Activated CD4-positive, alpha-beta T cell treated with anti-CD3 and anti-CD28 coated beads, Interleukin-2, amount 50 U/mL, for 24 hours (primary cell): ENCODE data around the gene EYS.
"Not testable (repeated sequence)": the region's sequence is repeated elsewhere in the genome, so short reads cannot be mapped to it uniquely, and the experiment has no call there.

Source experiments
- DNase-seq, 2 donors: peaks; one replicate each; pipeline ENCODE4 v3.0.0-alpha.2; 2020; ENCODE audit warnings: low read depth in 1 of 2, low spot score in 1 of 2

The EYS gene

DNA sequence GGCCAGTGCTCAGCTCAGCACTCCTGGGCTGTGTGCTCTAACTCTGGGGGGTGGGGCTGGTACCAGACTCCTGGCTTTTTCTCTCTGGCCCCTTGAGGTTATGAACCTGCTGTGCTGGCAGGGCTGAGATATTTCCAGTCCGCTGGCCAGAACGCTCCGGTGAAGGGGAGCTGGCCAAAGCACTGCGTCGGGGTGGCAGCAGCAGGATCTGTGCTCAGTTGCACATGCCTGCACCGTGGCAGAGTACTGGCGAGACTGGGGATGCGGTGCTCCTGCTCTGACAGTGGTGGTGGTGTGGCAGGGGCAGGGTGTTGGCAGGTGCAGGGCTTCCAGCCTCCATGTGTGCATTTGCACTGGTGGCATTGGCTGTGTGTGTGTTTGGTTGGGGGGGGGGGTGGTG lies 1697.0 kb downstream of the EYS start:
- DNase-seq = no peak

DNA sequence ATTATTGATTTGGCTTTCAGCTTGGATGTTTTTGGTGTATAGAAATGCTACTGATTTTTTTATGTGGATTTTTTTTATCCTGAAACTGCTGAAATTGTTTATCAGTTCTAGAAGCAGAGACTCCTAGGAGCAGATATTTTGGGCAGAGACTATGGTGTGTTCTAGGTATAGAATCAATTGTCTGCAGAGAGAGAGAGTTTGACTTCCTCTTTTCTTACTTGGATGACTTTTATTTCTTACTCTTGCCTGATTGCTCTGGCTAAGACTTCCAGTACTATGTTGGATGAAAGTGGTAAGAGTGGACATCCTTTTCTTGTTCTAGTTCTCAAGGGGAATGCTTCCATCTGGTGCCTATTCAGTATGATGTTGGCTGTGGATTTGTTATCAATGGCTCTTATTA lies 1700.8 kb downstream of the EYS start:
- DNase-seq = no peak

DNA sequence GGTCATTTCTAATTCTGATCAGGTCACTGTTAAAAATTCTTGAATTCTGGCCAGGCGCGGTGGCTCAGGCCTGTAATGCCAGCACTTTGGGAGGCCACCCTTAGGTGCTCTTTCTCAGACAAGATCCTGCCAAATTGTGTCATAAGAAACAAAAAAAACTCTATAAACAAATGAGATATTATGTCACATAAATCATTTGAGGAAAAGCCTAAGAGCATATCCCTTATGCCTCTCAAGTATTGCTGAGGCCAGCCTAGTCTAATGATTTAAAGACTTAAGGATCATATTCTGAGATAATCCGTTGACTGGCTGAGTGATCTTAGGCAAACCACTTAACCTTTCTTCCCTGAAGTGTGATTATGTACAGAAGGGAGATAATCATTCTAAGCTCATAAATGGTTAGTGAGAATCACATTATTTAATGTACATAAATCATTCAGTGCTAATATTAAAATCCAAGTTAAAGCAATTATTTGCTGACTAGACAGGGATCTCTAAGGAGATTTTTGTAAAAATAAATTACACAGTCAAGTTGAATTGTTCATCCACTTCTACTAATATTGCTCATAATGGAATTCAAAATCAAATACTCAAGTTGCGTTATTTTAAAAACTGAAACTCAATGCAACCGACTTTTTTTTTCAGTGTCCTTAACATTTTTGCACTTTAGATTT lies 1706.1 kb downstream of the EYS start:
- DNase-seq = no peak

DNA sequence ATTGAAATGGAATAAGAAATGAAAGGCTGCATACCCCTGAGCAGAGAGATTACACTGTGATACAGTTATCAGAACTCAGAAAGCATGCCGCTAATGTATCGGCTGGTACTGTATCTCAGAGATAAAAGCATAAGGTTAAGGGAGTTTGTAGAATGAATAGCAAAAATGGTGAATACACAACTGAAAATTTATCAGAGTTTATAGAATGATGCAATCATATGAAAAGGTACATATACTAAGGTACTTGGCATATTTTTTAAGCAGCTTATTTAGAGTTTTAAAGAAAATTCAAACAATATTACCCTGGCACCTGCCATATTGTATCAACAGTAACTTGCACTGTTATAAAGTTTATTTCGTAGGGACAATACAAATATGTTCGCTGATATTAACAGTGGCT lies 1707.4 kb downstream of the EYS start:
- DNase-seq = no peak

DNA sequence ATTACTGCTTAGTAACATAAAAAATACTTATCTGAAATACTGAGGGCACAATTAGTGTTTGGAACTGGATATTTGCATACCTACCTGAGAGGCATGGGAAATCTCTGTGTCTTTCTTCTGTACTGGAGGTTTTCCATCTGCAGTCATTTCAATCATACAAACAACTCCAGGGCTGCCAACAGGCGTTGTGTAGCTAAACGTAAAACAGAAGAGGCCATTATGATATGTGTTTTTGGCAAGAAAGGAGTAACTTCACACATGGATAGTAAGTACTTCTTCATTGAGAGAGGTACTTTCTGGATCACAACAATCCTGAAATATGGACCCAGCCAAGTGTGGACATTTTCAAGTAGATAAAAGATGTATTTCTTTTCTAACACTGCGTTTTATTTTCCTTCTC lies 1708.0 kb downstream of the EYS start:
- no peak for DNase-seq

DNA sequence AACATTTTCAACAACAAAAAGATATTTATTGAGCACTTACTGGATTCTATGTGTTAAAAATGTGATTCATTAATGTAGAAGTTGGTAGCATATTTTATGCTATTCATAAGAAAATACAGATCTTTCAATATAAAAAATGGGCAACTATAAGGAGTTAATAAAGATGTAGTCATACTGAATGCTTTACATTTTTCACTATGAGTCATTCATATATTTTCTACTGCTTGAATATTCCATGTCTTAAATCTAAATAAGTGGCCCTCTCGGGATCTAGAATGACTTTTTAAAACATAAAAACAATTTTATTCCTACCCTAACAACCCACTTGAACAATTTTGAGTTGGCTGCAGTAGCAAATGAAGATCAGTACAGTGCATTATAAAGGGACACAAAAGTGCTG lies 1709.3 kb downstream of the EYS start:
- DNase-seq = no peak

DNA sequence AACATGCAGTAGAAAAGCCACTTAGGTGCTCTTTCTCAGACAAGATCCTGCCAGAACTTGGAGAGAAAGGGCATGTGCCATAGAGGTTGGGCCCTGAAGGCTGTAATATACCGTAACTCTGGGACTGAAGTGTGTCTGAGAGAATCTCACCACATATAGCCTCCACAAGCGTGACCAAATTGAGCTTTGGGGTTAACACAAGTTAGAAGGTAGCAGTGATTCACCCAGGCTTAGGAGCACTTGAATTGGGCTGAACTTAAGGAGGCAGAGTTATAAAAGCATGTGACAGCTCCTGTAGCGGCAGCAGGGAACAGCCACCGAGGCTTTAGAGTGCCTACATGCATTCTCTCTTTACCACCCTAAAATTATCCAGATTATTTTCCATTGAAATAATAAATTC lies 1709.8 kb downstream of the EYS start:
- DNase-seq = no peak

DNA sequence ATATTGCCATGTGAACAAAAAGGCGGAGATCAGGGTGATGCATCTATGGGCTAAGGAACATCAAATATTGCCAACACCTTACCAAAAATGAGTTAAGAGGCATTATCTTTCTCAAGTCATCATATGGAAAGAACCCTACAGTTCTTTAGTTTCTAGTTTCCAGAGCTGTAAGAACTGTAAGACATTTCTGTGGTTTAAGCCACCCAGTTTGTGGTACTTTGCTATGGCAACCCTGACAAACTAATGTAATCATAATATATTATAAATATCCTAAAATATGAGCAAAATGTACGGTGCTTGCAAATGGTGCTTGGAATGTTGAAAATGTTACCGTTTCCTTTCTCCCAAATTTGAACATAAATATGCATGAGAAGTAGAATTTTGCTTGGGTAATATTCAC lies 1721.8 kb downstream of the EYS start:
- DNase-seq = no peak

DNA sequence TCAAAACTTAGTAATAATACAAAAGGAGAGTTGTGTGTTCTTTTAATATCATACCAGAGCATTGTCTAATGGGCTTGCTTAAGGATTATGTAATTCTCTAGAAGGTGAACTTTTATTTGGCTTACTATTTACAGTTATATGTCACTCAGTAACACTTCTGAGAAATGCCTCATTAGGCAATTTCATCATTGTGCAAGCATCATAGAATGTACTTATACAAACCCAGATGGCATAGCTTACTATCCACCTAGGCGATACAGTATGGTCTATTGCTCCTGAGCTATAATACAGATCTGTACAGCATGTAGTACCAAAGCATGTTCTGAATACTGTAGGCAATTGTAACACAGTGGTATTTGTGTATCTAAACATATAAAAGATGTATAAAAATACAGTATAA lies 1731.3 kb downstream of the EYS start:
- no peak for DNase-seq

DNA sequence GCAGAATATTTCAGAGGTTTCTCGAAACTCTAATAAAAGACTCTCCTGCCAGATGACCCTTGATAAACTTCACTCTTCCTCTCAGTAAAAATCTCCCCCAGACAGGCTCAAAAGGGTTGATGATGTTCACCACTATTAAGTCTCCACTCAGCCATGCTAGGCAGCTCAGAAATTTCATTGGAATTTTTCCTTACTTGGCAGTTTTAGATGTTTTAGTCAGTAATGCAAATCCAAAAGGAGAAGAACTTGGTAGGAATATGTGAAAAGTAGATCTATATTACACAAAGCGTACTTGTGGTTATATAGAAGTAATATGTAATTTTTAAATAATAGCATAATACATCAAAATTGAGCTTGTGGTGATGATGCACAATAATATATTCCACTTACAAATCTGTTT lies 1738.4 kb downstream of the EYS start:
- DNase-seq = no peak

DNA sequence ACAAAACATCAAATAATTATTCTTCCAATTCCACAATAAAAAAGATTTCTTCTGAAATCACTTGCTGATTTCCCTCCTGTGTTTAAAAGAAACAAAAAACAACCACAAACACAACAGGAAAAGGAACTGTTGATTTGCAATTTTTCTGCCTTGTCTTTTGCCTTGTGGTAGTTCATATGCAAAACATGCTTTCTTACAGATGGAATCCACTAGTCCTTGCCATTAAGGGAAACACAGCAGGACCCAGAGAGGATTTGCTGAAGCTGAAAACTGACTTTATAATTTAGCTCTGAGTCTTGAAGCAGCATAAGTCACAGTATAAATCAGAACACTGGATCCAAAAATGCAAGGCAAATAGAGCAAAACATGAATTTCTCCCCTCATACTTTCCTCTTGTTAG lies 1742.7 kb downstream of the EYS start:
- DNase-seq = no peak

DNA sequence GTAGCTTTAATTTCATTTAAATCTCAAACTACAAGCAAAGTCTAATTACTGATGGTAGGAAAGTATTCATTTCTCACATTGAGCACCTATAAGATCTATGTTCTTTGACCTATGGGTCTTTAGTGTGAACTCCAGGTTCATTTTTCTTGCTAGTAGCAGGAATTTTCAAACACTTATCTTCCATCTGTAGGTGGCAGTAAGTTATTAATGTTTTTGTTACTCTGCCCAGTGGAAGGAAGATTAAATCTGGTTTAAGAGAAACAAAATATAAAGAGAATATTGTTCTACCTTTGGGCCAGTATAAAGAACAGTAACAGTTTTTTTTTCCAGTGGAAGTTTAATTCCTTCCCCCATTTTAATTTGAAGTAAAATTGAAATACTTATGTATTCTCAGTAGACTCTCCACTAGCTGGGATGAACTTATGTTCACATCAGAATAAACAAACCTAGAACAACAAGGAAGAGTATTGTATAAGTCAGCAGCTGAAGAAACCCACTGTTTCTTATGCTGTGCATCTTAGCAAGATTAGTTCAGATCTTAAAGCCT lies 1743.2 kb downstream of the EYS start:
- DNase-seq = no peak

DNA sequence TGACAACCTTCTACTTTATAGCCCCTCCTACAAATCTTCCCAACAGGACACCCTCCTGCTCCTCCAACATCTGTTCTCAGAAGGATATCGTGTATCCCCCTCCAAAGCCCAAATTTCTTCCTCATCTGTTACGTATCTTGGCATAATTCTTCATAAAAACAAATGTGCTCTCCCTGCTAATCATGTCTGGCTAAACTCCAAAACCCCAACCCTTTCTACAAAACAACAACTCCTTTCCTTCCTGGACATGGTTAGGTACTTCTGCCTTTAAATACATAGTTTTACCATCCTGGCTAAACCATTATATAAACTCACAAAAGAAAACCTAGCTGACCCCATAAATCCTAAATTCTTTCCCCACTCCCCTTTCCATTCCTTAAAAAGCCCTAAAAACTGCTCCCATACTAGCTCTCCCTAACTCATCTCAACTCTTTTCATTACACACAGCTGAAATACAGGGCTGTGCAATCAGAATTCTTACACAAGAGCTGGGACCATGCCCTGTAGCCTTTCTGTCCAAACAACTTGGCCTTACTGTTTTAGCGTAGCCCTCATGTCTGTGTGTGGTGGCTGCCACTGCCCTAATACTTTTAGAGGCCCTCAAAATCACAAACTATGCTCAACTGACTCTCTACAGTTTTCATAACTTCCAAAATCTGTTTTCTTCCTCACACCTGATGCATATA lies 1753.5 kb downstream of the EYS start:
- DNase-seq = not testable (repeated sequence)

DNA sequence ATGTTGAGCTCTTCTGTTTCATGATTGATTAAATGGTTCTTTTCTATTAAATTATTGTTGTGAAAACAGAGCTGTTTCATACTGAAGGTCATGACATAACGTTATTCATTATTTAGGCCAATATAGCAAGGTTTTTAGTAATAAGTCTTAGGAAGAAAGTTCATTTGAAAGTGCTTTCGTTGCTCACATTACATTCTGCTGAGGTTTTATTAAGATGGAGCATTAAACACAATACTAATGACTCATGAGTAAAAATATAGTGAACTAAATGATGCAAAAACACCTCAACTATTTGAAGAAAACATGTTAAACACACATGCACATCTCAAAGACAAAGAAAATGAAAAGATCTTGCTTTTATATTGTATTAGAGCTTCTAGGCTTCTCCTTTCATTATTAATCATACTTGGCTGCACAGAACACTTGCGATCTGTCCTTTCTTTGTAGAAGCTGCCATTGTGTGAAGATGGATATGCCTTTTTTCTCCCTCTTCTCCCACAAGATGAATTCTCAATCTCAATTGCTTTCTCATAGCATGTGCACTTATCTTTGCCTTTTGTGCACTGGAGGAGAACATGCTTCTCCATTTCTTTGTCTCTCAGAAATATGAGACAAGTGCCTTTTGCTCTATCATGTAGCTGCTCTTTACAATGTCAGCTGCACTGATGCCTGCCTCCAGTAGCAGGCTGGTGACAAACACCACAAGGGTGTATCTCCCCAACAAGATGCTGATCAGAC lies 1759.1 kb downstream of the EYS start:
- no peak for DNase-seq

DNA sequence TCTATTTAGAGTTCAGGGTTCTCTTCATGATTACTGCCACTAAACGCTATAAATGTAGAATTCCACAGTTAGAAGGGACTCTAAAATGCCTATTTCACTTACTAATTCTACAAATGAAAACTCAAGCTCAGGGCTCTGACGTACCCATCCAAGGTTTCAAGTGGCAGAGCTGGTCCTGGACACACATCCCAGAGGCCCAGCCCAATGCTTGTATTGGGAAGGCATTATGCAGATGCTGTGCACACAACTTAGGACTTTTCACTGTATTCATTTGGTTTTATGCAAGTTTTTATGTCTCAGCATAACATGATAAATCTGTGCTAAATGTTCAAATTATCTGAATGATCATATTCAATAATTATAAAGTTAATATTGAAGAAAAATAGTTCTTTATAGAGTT lies 1761.0 kb downstream of the EYS start:
- DNase-seq = no peak

DNA sequence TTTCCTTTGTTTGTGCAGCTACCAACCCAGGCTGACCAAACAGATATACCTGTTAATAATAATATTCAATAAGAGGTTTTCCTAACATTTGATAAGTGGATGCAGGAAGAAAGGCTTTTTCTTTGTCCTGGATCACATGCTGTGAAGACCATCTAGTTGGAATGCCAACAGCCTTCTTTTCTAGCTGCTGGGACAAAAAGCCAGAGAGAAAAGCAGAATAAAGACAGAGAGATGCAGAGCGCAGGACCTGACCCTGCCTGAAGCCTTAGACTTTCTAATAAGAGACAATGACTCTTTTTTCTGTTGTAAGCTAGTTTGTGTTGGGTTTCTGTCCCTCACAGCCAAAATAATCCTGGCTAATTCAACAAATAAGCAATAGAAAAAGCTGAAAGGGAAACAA lies 1763.2 kb downstream of the EYS start:
- no peak for DNase-seq

DNA sequence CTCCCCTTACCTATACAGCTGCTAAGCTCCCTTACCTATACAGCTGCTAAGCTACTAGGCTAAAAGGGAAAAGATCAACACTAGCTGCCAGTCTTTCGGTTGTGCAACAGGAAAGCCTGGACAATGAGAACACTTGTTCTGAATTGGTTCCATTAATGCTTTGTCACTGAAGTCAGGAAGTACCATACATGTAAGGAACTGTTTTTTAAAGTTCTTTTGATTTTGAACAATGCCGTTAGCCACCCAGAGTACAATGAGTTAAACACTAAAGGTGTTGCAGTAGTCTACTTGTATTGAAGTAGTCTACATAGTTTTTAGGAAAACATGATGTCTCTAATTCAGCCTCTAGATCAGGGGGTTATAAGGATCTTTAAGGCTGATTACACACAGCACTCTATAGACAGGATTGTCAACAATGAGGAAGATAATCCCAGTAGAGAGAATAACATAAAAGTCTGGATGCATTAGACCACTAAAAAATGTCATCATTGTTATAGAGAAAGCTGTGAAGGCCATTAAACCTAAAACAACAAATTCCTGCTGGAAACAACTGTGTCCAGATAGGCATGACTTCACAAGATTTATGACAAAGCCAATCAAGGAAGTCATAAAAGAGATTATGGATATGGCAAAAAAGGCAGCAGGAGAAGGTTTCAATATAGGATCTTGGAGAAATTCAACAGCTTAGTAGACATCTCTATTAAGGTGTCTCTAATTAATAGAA lies 1765.1 kb downstream of the EYS start:
- no peak for DNase-seq

DNA sequence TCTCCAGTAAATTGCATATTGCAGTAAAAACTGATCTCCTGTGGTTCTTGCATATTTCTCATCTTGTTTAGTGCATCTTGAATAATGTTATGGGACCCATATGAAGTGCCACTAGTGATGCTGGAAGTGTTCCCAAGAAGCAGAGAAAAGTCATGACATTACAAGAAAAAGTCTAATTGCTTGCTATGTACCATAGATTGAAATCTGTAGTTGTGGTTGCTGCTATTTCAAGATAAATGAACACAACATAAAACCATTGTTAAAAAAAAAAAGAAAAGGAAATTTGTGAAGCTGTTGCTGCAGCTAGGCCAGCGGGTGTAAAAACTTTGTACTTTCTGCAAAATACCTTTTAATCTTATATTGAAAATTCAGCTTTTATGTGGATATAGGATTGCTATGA lies 1767.0 kb downstream of the EYS start:
- no peak for DNase-seq

DNA sequence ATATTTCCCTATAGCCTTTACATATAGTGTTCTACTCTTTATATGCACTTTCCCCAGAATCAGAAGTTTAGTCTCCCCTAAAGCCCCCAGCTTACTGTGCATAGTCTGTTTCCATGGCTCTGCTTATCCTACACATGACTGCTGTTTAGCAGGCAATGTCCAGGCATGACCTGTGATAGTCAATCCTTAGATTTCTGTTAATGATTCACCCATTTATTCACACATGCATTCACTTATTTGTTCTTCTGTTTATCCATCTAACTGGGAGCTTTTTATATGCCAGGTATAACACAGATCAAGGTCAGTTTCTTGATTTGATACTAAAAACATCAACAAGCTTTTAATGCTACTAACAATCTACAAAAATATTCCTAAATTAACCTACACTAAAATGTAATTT lies 1770.6 kb downstream of the EYS start:
- DNase-seq = no peak

DNA sequence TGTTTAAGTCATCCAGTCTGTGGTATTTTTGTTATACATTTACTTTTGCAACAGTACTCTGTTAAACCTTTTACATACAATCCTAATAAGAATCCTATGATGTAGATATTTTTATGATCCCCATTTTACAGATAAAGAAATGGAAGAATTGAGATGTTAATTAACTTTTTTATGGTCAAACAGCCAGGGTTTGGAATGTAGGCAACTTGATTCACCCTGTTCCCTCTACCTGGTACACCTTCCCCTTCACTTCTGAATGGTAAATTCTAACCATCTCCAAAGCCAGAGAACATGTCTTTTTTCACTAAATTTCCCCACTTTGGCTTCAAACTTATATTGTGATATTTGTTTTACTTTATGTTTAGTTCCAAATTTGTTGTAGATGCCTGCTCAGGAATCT lies 1771.3 kb downstream of the EYS start:
- DNase-seq = no peak

DNA sequence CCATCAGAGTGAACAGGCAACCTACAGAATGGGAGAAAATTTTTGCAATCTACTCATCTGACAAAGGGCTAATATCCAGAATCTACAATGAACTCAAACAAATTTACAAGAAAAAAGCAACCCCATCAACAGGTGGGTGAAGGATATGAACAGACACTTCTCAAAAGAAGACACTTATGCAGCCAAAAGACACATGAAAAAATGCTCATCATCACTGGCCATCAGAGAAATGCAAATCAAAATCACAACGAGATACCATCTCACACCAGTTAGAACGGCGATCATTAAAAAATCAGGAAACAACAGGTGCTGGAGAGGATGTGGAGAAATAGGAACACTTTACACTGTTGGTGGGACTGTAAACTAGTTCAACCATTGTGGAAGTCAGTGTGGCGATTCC lies 1773.1 kb downstream of the EYS start:
- not testable (repeated sequence) for DNase-seq

DNA sequence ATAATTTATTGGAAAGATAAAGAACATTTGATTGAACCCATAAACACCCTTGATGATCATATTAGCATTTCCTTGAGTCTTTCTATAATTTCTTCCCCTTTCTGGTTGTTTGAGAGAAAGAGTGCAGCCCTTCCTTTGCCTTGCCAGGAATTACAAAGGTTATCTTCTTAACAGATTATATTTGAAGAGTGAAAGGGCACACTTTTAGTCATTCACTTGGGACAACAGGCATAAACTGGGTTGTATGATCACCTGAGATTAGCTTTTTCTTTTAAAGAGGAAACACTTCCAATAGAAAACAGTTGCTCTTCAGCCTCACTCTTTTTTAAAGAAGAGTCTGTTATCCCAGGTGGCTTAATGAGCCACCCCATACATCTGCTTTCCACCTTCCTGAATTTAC lies 1776.2 kb downstream of the EYS start:
- no peak for DNase-seq
